DMS 273 (cell line): ENCODE results near the gene AIP.
"Not testable (repeated sequence)": the region's sequence is repeated elsewhere in the genome, so short reads cannot be mapped to it uniquely, and the experiment has no call there.

Source experiments
- DNase-seq: peaks from one replicate; lab custom pipeline; 2025; ENCODE audit not compliant: unreplicated experiment; lab: John Stamatoyannopoulos, UW

The AIP gene

DNA sequence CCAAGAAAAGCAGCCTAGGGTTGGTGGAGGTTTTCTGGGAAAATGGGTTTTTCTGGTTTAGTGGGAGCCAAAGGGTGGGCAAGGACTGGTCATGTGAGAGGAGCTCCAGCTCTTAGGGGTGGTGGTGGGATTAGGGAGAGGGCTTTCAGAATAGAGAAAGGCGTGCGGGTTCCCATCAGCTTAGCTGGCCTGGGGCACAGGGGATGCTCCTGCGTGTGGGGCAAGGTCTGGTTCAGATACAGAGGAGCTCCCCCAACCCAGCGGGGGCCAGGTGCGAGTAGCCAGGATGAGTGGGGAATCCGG, 14.4 kb upstream of the AIP start:
- no peak for DNase-seq

DNA sequence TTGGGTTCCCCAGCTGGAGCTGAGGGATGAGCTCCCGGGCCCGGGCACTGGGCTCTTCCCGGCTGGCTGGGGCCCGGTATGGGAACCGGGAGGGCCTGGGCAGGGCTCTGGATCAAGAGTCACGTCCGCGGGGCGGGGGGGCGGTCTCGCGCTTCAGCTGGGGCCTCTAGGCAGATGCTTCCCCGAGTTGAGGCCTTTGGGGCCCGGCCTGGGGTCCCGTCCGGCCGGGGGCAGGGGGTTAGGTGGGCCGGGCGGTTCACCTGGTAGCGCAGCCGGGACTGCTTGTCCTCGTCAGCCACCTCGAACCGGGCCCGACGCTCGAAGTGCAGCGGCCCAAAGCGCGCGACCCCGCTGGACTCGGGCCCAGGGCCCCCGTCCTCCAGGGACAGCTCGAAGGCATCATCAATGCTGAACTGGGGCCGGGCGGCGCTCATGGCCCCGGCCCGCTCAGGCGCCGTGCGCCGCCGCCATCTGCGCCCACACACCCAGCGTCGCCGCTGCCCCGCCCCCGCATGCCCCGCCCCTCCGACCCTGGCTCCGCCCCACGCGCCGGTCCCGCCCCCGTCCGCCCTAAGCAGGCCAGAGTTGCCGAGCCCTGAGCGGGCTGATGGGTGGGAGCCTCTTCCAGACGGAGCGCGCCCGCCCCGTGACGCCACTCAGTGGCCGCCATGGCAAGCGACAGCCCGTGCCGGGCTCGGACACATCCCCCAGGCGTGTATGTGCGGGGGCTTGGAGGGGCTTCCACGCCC, 13.9 kb upstream of the AIP start, which contains the start of gene TMEM134:
TSS of gene TMEM134 (minus strand) at position 493 of the 749 bp plus-strand sequence. CDS start at position 434, 59 bp downstream.
- DNase-seq = peak; percentile 92

DNA sequence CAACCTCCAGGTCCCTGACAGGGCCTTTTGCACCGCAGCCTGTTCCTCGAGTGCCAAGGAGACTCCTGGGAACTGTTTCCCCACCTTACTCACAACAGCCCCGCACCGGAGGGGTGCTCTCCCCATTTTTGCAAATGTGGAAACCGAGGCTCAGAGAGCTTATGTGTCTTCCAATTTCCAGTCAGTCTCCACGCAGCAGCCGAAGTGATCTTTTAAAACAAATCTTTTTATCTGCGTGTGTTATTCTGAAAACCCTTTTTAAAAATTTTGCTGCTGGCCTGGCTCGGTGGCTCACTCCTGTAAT, 13.4 kb upstream of the AIP start:
- DNase-seq = no peak

GRCh38 chr11:67470337-67471002, 12.4 kb upstream of the AIP start:
- no peak for DNase-seq

GRCh38 chr11:67472882-67473281, 9.9 kb upstream of the AIP start:
- no peak for DNase-seq

- DNase-seq = not testable (repeated sequence)
Observed at GRCh38 chr11:67476692-67477091, 6.1 kb upstream of the AIP start.

DNA sequence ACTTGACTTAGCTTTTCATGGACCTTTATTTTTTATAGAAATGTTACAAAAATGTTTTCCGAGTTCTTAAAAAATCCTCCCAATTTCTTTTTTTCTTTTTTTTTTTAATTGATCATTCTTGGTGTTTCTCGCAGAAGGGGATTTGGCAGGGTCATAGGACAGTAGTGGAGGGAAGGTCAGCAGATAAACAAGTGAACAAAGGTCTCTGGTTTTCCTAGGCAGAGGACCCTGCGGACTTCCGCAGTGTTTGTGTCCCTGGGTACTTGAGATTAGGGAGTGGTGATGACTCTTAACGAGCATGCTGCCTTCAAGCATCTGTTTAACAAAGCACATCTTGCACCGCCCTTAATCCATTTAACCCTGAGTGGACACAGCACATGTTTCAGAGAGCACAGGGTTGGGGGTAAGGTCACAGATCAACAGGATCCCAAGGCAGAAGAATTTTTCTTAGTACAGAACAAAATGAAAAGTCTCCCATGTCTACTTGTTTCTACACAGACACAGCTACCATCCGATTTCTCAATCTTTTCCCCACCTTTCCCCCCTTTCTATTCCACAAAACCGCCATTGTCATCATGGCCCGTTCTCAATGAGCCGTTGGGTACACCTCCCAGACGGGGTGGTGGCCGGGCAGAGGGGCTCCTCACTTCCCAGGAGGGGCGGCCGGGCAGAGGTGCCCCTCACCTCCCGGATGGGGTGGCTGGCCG, 5.3 kb upstream of the AIP start:
- DNase-seq = not testable (repeated sequence)

- no peak for DNase-seq
Observed at GRCh38 chr11:67482275-67482826, 475 bp upstream of the AIP start.

GRCh38 chr11:67483831-67484665, 1.2 kb downstream of the AIP start:
- DNase-seq = no peak

GRCh38 chr11:67484847-67485311, 2.1 kb downstream of the AIP start:
- DNase-seq = no peak

DNA sequence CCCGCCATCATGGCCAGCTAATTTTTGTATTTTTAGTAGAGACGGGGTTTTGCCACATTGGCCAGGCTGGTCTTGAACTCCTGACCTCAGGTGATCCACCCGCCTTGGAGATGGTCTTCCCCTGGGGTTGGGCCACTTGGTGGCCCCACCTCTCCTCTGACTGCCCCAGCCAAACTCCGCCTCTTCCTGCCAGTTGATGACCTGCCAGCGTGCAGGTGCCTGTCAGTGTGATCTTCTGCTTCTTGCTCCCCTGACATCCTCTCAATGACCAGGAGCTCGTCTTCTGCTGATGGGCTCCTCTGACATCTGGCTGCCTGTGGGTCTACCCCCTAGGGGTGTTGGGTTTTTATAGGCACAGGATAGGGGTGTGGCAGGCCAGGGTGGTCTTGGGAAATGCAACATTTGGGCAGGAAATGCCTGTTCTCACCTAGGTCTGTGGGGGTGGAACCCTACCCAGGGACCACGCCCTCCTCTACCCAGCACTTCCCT, 3.1 kb downstream of the AIP start:
- DNase-seq = not testable (repeated sequence)

GRCh38 chr11:67486481-67487195, 3.8 kb downstream of the AIP start:
- DNase-seq = no peak

DNA sequence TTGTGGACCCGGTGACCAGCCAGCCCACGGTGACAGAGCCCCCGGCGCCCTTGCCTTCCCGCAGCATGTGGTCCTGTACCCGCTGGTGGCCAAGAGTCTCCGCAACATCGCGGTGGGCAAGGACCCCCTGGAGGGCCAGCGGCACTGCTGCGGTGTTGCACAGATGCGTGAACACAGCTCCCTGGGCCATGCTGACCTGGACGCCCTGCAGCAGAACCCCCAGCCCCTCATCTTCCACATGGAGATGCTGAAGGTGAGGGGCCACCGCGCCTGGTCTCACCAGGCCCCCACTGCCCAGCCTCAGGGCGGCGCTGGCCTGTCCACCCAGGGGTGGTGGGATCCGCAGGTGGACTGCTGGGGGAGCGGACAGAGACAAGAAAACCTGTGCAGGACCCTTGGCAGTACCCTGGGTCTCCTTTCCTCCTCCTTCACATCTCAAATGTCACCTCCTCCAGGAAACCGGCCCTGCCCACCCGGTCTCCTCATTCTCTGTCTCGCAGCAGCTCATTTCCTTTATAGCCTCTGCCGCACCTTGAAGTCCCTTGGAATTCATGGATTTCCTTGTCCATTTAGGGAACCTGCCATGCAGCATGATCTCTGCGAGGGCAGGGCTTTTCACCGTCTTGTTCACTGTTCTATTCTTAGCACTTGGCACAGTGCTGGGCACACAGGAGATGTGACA, 6.5 kb downstream of the AIP start:
- no peak for DNase-seq

GRCh38 chr11:67489885-67490726, 7.3 kb downstream of the AIP start:
- no peak for DNase-seq

DNA sequence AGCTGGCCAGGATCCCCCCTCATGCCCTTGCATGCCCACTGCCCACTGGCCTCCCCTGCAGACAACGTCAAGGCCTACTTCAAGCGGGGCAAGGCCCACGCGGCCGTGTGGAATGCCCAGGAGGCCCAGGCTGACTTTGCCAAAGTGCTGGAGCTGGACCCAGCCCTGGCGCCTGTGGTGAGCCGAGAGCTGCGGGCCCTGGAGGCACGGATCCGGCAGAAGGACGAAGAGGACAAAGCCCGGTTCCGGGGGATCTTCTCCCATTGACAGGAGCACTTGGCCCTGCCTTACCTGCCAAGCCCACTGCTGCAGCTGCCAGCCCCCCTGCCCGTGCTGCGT, 7.9 kb downstream of the AIP start:
- no peak for DNase-seq

GRCh38 chr11:67491276-67492068, 8.6 kb downstream of the AIP start:
- DNase-seq = no peak

DNA sequence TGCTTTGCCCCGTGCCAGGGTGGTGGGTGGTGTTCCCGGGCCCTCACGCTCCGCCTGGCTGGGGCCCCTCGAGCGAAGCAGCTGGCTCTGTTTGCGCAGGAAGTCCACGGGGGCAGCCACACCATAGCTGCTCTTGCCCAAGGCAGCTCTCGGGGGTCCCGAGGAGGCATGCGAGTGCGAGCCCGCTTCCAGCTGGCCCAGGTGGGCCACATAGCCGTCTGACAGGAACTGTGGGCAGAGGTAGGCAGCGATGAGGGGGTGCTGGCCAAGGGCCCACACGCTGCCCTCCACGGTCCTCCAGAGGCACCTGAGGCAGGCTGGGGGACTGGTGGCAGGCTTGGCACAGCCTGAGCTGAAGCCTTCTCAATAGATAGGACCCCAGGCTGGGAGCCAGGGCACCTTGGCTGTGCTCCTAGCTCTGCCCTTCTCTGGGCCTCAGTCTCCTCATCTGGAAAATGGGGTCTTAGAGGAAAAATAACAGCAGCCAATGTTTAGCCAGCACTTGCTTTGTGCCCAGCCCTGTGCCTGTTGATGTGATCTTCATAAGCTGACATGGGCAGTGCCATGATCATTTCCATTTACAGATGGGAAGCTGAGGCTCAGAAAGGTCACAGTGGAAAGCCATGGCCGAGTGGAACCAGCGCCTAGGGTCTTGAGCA, 9.4 kb downstream of the AIP start:
- DNase-seq = no peak
